DMS 273 (cell line): ENCODE measurements around the gene UNC13C.
"Not testable (repeated sequence)": the region's sequence is repeated elsewhere in the genome, so short reads cannot be mapped to it uniquely, and the experiment has no call there.

Experiments
- DNase-seq: peaks from one replicate; lab custom pipeline; 2025; ENCODE audit not compliant: unreplicated experiment; lab: John Stamatoyannopoulos, UW

The UNC13C gene

GRCh38 chr15:53978253-53978906 lies at the start of gene UNC13C:
Gene UNC13C, plus strand, starts transcription at chr15:53978441. Its CDS starts 34,463 bp downstream, at chr15:54012904.
- DNase-seq = peak; percentile 8

- DNase-seq = no peak
Measured at GRCh38 chr15:53936137-53936536, 42.1 kb upstream of the UNC13C start.

- DNase-seq = not testable (repeated sequence)
Measured at GRCh38 chr15:53937632-53938031, 40.6 kb upstream of the UNC13C start.

GRCh38 chr15:53950572-53950971 lies 27.7 kb upstream of the UNC13C start:
- DNase-seq = no peak

- DNase-seq = no peak
Measured at GRCh38 chr15:53955396-53955795, 22.8 kb upstream of the UNC13C start.

GRCh38 chr15:53962646-53963561 lies 15.3 kb upstream of the UNC13C start:
- DNase-seq = peak; percentile 35

GRCh38 chr15:53963801-53964200 lies 14.4 kb upstream of the UNC13C start:
- no peak for DNase-seq

GRCh38 chr15:53974121-53974520 lies 4.1 kb upstream of the UNC13C start:
- peak; percentile 1 for DNase-seq

- DNase-seq = no peak
Measured at GRCh38 chr15:53974813-53975212, 3.4 kb upstream of the UNC13C start.

- peak; percentile 27 for DNase-seq
Measured at GRCh38 chr15:53976844-53977392, 1.3 kb upstream of the UNC13C start.

- no peak for DNase-seq
Measured at GRCh38 chr15:53979051-53979788, 979 bp downstream of the UNC13C start.

- DNase-seq = no peak
Measured at GRCh38 chr15:53980021-53980420, 1.8 kb downstream of the UNC13C start.

GRCh38 chr15:53982071-53982680 lies 3.9 kb downstream of the UNC13C start:
- DNase-seq = no peak

GRCh38 chr15:53982876-53983275 lies 4.6 kb downstream of the UNC13C start:
- no peak for DNase-seq

GRCh38 chr15:53984221-53984620 lies 6.0 kb downstream of the UNC13C start:
- DNase-seq = no peak

- no peak for DNase-seq
Measured at GRCh38 chr15:53985562-53985961, 7.3 kb downstream of the UNC13C start.

GRCh38 chr15:53987480-53987879 lies 9.2 kb downstream of the UNC13C start:
- DNase-seq = no peak

- no peak for DNase-seq
Measured at GRCh38 chr15:54007256-54007655, 29.0 kb downstream of the UNC13C start.

- no peak for DNase-seq
Measured at GRCh38 chr15:54011656-54012055, 33.4 kb downstream of the UNC13C start.

- DNase-seq = no peak
Measured at GRCh38 chr15:54014067-54014655, 35.9 kb downstream of the UNC13C start.
